H1 (cell line): Measurements from ENCODE around the gene CRCP. TPM values are rescaled to one million over a fixed set of nuclear protein-coding genes. Genes with fewer than 3 reads are reported as not detected.

ENCODE experiments used
- CTCF ChIA-PET: fragments of 300-600 bp; sonication (Branson Sonifier 250); formaldehyde crosslinking; loops from one replicate; lab custom pipeline; 2021; ENCODE audit not compliant: partially characterized antibody; lab: Charles Lee
- POLR2A ChIA-PET: fragments of 300-600 bp; sonication (Branson Sonifier 250); formaldehyde crosslinking; loops from one replicate; lab custom pipeline; 2021; ENCODE audit warnings: inconsistent platforms; ENCODE audit not compliant: partially characterized antibody; lab: Charles Lee
- DNase-seq, 2 experiments: peaks; one replicate each; pipeline versions ENCODE4 v3.0.0 to v3.0.0-alpha.2; 2010 to 2022; ENCODE audit warnings: low spot score in 2 of 2, low read depth in 1 of 2, mixed read lengths in 1 of 2
- FAIRE-seq: peaks from 2 replicates; lab custom pipeline; 2011; peaks lifted over from hg19 to GRCh38; lab: Jason Lieb, UNC
- H2AFZ ChIP-seq: 2 replicates; pipeline ENCODE4 v1.8.1; 2012; ENCODE audit warnings: low read length, inconsistent platforms
- H2AK5ac ChIP-seq: 2 replicates; pipeline ENCODE4 v1.6.1; 2013; ENCODE audit warnings: low read depth, low read length
- H2BK120ac ChIP-seq: replicated peaks from 2 replicates; pipeline ENCODE3; 2013; ENCODE audit warnings: low read depth, low read length, inconsistent platforms
- H2BK12ac ChIP-seq: 2 replicates; pipeline ENCODE4 v1.6.1; 2013; ENCODE audit warnings: low read depth, low read length
- H2BK15ac ChIP-seq: 2 replicates; pipeline ENCODE4 v1.6.1; 2013; ENCODE audit warnings: low read length
- H2BK20ac ChIP-seq: 2 replicates; pipeline ENCODE4 v1.6.1; 2013; ENCODE audit warnings: low read length
- H2BK5ac ChIP-seq: 2 replicates; pipeline ENCODE4 v1.6.1; 2013; ENCODE audit warnings: low read depth, low read length
- H3K14ac ChIP-seq: 2 replicates; pipeline ENCODE4 v1.6.1; 2013; ENCODE audit warnings: inconsistent platforms; ENCODE audit not compliant: insufficient read length
- H3K18ac ChIP-seq: 2 replicates; pipeline ENCODE4 v1.6.1; 2013; ENCODE audit warnings: low read length; ENCODE audit errors: extremely low read depth
- H3K23ac ChIP-seq: 2 replicates; pipeline ENCODE4 v1.6.1; 2013; ENCODE audit warnings: inconsistent platforms; ENCODE audit not compliant: insufficient read length
- H3K23me2 ChIP-seq: 2 replicates; pipeline ENCODE4 v1.6.1; 2013; ENCODE audit warnings: low read depth, low read length
- H3K27ac ChIP-seq: 2 replicates; pipeline ENCODE4 v1.6.1; 2011; ENCODE audit warnings: low read depth, low read length, inconsistent platforms
- H3K27me3 ChIP-seq, 4 experiments: replicated peaks in 1 of 4; 1 replicate in 1 of 4; 2 replicates in 3 of 4; pipeline versions ENCODE4 v1.6.1 to v1.8.1; 2011 to 2013; ENCODE audit warnings: low read length in 3 of 4, mild to moderate bottlenecking in 3 of 4, inconsistent platforms in 2 of 4, mixed read lengths in 2 of 4, moderate library complexity in 1 of 4; ENCODE audit not compliant: control insufficient read depth in 3 of 4, insufficient read depth in 3 of 4; ENCODE audit errors: extremely low read depth in 1 of 4
- H3K36me3 ChIP-seq, 4 experiments: 2 replicates each; pipeline versions ENCODE4 v1.6.1 to v1.8.1; 2011 to 2013; ENCODE audit warnings: mild to moderate bottlenecking in 4 of 4, low read length in 3 of 4, moderate library complexity in 2 of 4, control low read depth in 1 of 4, inconsistent platforms in 1 of 4; ENCODE audit not compliant: insufficient read depth in 4 of 4, control insufficient read depth in 2 of 4
- H3K4ac ChIP-seq: replicated peaks from 2 replicates; pipeline ENCODE3; 2013; ENCODE audit warnings: low read length, low read depth, mixed read lengths, inconsistent platforms; ENCODE audit not compliant: insufficient read length
- H3K4me1 ChIP-seq, 4 experiments: replicated peaks in 1 of 4; 1 replicate in 1 of 4; 2 replicates in 3 of 4; pipeline versions ENCODE4 v1.6.1 to v1.8.1; 2011 to 2013; ENCODE audit warnings: low read length in 3 of 4, inconsistent platforms in 2 of 4, mixed read lengths in 1 of 4; ENCODE audit not compliant: insufficient read depth in 4 of 4, control insufficient read depth in 3 of 4
- H3K4me2 ChIP-seq, 2 experiments: 2 replicates each; pipeline versions ENCODE4 v1.6.1 to v1.8.1; 2011 to 2013; ENCODE audit warnings: low read depth in 2 of 2, low read length in 2 of 2, control low read depth in 1 of 2, inconsistent platforms in 1 of 2, mild to moderate bottlenecking in 1 of 2; ENCODE audit not compliant: insufficient read depth in 1 of 2
- H3K4me3 ChIP-seq, 4 experiments: fragments of 200-600, 300-600 bp in 1 of 4; sonication (generic), shearing (Covaris generic), sonication (Bioruptor Twin) in 1 of 4; 2 replicates each; pipeline versions ENCODE4 v1.5.1 to v1.8.1; 2011 to 2016; ENCODE audit warnings: low read length in 4 of 4, low read depth in 3 of 4, control low read depth in 2 of 4, inconsistent platforms in 2 of 4, mild to moderate bottlenecking in 2 of 4, mixed read lengths in 1 of 4, moderate library complexity in 1 of 4; ENCODE audit not compliant: insufficient read depth in 2 of 4; ENCODE audit errors: extremely low read depth in 1 of 4
- H3K56ac ChIP-seq: replicated peaks from 2 replicates; pipeline ENCODE3; 2013; ENCODE audit warnings: low read depth, mild to moderate bottlenecking, mixed read lengths, low read length, inconsistent platforms; ENCODE audit not compliant: insufficient read length
- H3K79me1 ChIP-seq: 2 replicates; pipeline ENCODE4 v1.6.1; 2013; ENCODE audit warnings: low read depth, low read length, control low read depth
- H3K79me2 ChIP-seq, 2 experiments: 2 replicates each; pipeline versions ENCODE4 v1.6.1 to v1.8.1; 2012 to 2013; ENCODE audit warnings: low read length in 2 of 2, mild to moderate bottlenecking in 2 of 2, inconsistent platforms in 1 of 2; ENCODE audit not compliant: insufficient read depth in 2 of 2, control insufficient read depth in 1 of 2
- H3K9ac ChIP-seq, 4 experiments: replicated peaks in 1 of 4; 1 replicate in 1 of 4; 2 replicates in 3 of 4; pipeline versions ENCODE4 v1.6.1 to v1.8.1; 2011 to 2013; ENCODE audit warnings: low read depth in 3 of 4, low read length in 3 of 4, control low read depth in 2 of 4, mild to moderate bottlenecking in 2 of 4, moderate library complexity in 2 of 4, inconsistent platforms in 1 of 4; ENCODE audit errors: extremely low read depth in 1 of 4
- H3K9me3 ChIP-seq, 2 experiments: 2 replicates each; pipeline versions ENCODE4 v1.6.1 to v1.8.1; 2012 to 2013; ENCODE audit warnings: mild to moderate bottlenecking in 2 of 2, moderate library complexity in 2 of 2, control low read depth in 1 of 2, inconsistent platforms in 1 of 2, low read depth in 1 of 2, low read length in 1 of 2, mixed read lengths in 1 of 2; ENCODE audit not compliant: insufficient read depth in 2 of 2
- H4K20me1 ChIP-seq, 2 experiments: replicated peaks in 1 of 2; 2 replicates each; pipeline versions ENCODE3 to v1.8.1; 2011 to 2013; ENCODE audit warnings: inconsistent platforms in 2 of 2, low read length in 2 of 2, mild to moderate bottlenecking in 1 of 2; ENCODE audit not compliant: insufficient read depth in 2 of 2, control insufficient read depth in 1 of 2
- H4K5ac ChIP-seq: 2 replicates; pipeline ENCODE4 v1.6.1; 2013; ENCODE audit warnings: low read length, low read depth, mixed read lengths, inconsistent platforms; ENCODE audit not compliant: insufficient read length
- H4K8ac ChIP-seq: 2 replicates; pipeline ENCODE4 v1.8.0; 2013; ENCODE audit warnings: mild to moderate bottlenecking, moderate library complexity, low read length, inconsistent platforms; ENCODE audit not compliant: insufficient read depth; ENCODE audit errors: extremely low read depth
- H4K91ac ChIP-seq: replicated peaks from 2 replicates; pipeline ENCODE3; 2013; ENCODE audit warnings: low read length, mixed read lengths, inconsistent platforms; ENCODE audit not compliant: insufficient read length
- CBX8 ChIP-seq: fragments of 300-800, 300-1000 bp; sonication (generic); IDR thresholded peaks from 2 replicates; pipeline ENCODE4 v1.7.1; 2016; ENCODE audit warnings: low read depth, low read length, borderline replicate concordance
- FOSL1 ChIP-seq: IDR thresholded peaks from 2 replicates; pipeline ENCODE4 v1.6.1; 2011; ENCODE audit warnings: mild to moderate bottlenecking, low read depth, low read length, moderate library complexity; ENCODE audit not compliant: insufficient read depth
- GABPA ChIP-seq: IDR thresholded peaks from 2 replicates; pipeline ENCODE4 v1.6.1; 2011; ENCODE audit warnings: mild to moderate bottlenecking, low read length, moderate library complexity, borderline replicate concordance; ENCODE audit not compliant: insufficient read depth
- GTF2F1 ChIP-seq: IDR thresholded peaks from 2 replicates; pipeline ENCODE4 v1.6.1; 2012; ENCODE audit warnings: low read depth, low read length, improper control_type of control experiment, borderline replicate concordance
- NRF1 ChIP-seq: IDR thresholded peaks from 2 replicates; pipeline ENCODE4 v1.6.1; 2011; ENCODE audit warnings: mild to moderate bottlenecking, low read depth, low read length, improper control_type of control experiment
- SP1 ChIP-seq: IDR thresholded peaks from 2 replicates; pipeline ENCODE4 v1.6.1; 2011; ENCODE audit warnings: low read depth, low read length
- SP4 ChIP-seq: IDR thresholded peaks from 2 replicates; pipeline ENCODE4 v1.6.1; 2012; ENCODE audit warnings: low read length, inconsistent platforms
- WGBS, 2 experiments: shearing (Covaris generic) in 1 of 2; methylation state at CpG; one replicate each; pipeline versions ENCODE4 v1.1.6 to v1.1.7; 2013 to 2015; ENCODE audit warnings: low lambda C conversion rate in 2 of 2, mixed read lengths in 2 of 2, inconsistent platforms in 1 of 2, low coverage in 1 of 2, missing lambda C conversion rate in 1 of 2; ENCODE audit not compliant: insufficient replicate concordance in 2 of 2, insufficient coverage in 1 of 2, insufficient read length in 1 of 2; ENCODE audit errors: extremely low coverage in 1 of 2, missing lambda C conversion rate in 1 of 2; 5-methylcytosine and 5-hydroxymethylcytosine counted together
- polyA plus RNA-seq, 7 experiments: library from polyadenylated mRNA; depleted of rRNA in 3 of 7; stranded (reverse) in 5 of 7; unstranded in 2 of 7; fragments of >200 nt in 5 of 7; fragments of 200-250 nt in 2 of 7; gene quantifications; 1 replicate in 5 of 7; 2 replicates in 1 of 7; 4 replicates in 1 of 7; pipeline versions ENCODE4 v1.2.1 to v1.2.3, GENCODE V29; 2011 to 2013; ENCODE audit warnings: missing spikeins in 2 of 7, mixed read lengths in 2 of 7
- total RNA-seq: library from RNA; stranded (reverse); fragmentation: NEBNext Ultra II Directional; extraction: Animal tissue kit (Norgen Biotek cat#: 25700); gene quantifications from 2 replicates; pipeline ENCODE4 v1.2.1, GENCODE V29; 2021

The CRCP gene
- total and polyA plus RNA-seq, 2 of the 8 experiments (the other 6 are each of a cell fraction or from before 2014, with no cell fraction given): 15.0 to 29.3 TPM

DNA sequence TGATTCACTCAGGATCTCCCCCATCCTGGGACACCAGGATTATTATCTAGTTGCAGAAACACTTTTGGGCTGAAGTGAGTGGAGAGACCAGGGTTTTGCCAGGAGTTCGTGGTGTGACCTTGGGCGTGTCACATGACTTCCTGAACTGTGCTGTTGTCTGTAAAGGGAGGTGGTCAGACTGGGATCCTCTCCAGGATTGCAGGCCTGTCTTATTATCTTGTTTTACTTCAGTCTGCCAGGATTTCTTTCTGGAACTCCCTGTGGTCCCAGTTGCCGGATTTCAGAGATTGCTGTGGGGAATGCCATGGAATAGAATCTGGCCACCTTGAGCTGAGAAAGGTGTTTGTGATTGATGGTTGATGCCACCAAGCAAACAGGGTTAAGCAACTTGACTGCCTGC lies 35.8 kb downstream of the CRCP start:
- H2BK20ac ChIP-seq: no peak overlapping the region
- H3K79me2 ChIP-seq: no peaks in the 10 kb centered on the region
- H4K5ac ChIP-seq: no peak overlapping the region
- H3K23ac ChIP-seq: no peak overlapping the region
- no peak for FAIRE-seq
- 0 out of 2 replicates have a peak, but pooled peaks cover 2% of the 10 kb centered on the region for H3K79me1 ChIP-seq
- no peak overlapping the region for H3K18ac ChIP-seq
- H2BK5ac ChIP-seq: no peak overlapping the region
- no peak overlapping the region for H3K4me2 ChIP-seq
- no peak for DNase-seq
- WGBS, 2 experiments: 95% methylated on average over 3 of the region's 3 CpGs; no CpG with 5 or more reads in 1 of the 2 experiments
- peaks cover 7 to 26% of the 10 kb centered on the region in 2 experiments for H4K20me1 ChIP-seq
- no peak overlapping the region for H2BK15ac ChIP-seq
- no peak overlapping the region for H3K56ac ChIP-seq
- no peak overlapping the region for H2AK5ac ChIP-seq
- H3K4ac ChIP-seq: no peak overlapping the region
- CTCF ChIA-PET: interaction anchor here (0.6 to 1.1 kb wide), 2 partner anchors 9 to 51 kb away, joined by 3 to 4 read pairs; no protein-coding TSS in a partner anchor
- H3K9me3 ChIP-seq: no peaks in the 10 kb centered on the region
- H3K4me3 ChIP-seq: no peak overlapping the region
- no peak overlapping the region for H3K14ac ChIP-seq
- H3K27ac ChIP-seq: no peak overlapping the region
- H2AFZ ChIP-seq: no peak overlapping the region
- POLR2A ChIA-PET: no interaction called here
- H3K36me3 ChIP-seq: peaks cover 0 to 23% (median 4%) of the 10 kb centered on the region in 4 experiments; a peak in 6 of 8 replicates
- no peaks in the 10 kb centered on the region; a peak in 1 of 7 replicates for H3K27me3 ChIP-seq
- H2BK120ac ChIP-seq: no peak overlapping the region
- H3K9ac ChIP-seq: no peak overlapping the region
- H3K23me2 ChIP-seq: no peaks in the 10 kb centered on the region
- H4K8ac ChIP-seq: no peak overlapping the region
- no peak overlapping the region for H4K91ac ChIP-seq
- H3K4me1 ChIP-seq: peaks cover 6 to 8% (median 7%) of the 10 kb centered on the region in 4 experiments
- no peak overlapping the region for H2BK12ac ChIP-seq
- TF ChIP-seq CBX8 (no peak), NRF1 (no peak), GABPA (no peak), GTF2F1 (no peak), SP1 (no peak), FOSL1 (no peak), SP4 (no peak)
